ENCODE data around the gene BLACAT1.
"Not testable (repeated sequence)": the region's sequence is repeated elsewhere in the genome, so short reads cannot be mapped to it uniquely, and the experiment has no call there.

BLACAT1 gene

DNA sequence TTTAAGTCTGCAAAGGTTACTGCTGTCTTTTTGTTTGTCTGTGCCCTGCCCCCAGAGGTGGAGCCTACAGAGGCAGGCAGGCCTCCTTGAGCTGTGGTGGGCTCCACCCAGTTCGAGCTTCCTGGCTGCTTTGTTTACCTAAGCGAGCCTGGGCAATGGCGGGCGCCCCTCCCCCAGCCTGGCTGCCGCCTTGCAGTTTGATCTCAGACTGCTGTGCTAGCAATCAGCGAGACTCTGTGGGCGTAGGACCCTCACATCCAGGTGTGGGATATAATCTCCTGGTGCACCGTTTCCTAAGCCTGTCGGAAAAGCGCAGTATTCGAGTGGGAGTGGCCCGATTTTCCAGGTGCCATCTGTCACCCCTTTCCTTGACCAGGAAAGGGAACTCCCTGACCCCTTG, 49.6 kb downstream of the BLACAT1 start:
- not testable (repeated sequence) for DNase-seq
